ENCODE data around the gene LAGE3.
"Not testable (repeated sequence)": the region's sequence is repeated elsewhere in the genome, so short reads cannot be mapped to it uniquely, and the experiment has no call there.

LAGE3 gene

DNA sequence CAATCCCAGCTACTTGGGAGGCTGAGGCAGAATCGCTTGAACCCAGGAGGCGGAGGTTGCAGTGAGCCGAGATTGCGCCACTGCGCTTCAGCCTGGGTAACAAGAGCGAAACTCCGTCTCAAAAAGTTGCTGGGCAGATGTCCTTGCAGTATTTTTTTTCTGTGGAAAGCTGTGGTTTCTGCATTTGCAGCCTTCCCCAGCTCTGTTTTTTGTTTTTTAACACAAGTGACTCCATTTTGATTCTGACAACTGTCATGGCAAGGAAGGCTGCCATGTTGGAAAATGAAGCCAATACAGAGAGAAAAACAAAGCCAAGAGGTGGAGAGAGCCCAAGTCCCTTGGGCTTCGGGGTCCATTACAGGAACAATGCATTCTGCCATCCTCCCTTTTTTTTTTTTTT is 23.0 kb upstream of the LAGE3 start:
- no peak overlapping the region for H3K4me3 ChIP-seq (ENCODE audit: low read depth, low read length)

DNA sequence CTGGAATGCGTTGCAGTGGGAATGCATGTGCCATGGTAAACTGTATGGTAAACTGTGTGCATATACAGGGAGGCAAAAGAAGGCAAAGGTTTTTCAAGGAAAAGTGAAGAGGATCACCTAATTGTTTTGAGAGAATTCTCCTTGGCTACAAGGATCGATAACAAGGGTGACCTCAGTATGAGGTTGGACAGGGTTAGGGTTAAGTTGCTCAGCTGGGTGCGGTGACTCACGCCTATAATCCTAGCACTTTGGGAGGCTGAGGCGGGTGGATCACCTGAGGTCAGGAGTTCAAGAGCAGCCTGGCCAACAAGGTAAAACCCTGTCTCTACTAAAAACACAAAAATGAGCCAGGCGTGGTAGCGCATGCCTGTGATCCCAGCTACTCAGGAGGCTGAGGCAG is 22.3 kb upstream of the LAGE3 start:
- not testable (repeated sequence) for H3K4me3 ChIP-seq (ENCODE audit: low read depth, low read length)

DNA sequence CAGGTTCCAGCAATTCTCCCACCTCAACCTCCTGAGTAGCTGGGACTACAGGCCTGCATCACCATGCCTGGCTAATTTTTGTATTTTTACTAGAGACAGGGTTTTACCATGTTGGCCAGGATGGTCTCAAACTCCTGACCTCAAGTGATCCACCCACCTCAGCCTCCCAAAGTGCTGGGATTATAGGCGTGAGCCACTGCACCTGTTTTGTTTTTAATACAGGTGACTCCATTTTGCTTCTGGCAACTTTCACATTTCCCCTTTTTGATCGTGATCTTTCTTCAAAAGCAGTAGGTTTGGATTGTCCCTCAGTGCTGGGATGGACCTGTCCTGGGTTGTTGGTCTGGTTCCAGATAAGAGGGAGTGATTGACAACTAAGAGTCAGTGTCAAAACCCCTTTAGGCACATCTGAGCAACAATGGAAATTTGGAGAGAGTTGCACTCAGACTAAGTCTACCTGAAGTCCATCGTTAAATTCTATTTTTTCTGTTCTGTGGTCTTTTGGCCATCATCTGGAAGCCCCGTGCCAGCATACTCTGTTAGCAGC is 17.6 kb upstream of the LAGE3 start:
- H3K4me3 ChIP-seq (ENCODE audit: low read depth, low read length), result not testable (repeated sequence)

DNA sequence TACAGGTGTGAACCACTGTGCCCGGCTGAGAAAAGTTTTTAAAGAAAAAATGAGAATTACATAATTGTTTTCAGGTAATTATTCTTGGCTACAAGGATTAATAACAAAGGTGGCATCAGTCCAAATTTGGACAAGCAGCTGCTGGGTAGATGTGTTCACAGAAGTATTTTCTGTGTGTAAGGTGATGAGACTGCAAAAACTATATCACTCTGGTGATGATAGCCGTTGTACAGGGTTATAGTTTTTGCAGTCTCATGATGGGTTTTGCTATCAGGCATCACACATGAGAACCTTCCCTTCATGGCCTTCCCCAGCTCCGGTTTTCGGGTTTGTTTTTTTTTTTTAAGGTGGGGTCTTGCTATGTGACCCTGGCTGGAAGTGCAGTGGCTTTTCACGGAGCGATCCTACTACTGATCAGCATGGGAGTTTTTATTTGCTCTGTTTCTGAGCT is 16.4 kb upstream of the LAGE3 start:
- no peak overlapping the region for H3K4me3 ChIP-seq (ENCODE audit: low read depth, low read length)

DNA sequence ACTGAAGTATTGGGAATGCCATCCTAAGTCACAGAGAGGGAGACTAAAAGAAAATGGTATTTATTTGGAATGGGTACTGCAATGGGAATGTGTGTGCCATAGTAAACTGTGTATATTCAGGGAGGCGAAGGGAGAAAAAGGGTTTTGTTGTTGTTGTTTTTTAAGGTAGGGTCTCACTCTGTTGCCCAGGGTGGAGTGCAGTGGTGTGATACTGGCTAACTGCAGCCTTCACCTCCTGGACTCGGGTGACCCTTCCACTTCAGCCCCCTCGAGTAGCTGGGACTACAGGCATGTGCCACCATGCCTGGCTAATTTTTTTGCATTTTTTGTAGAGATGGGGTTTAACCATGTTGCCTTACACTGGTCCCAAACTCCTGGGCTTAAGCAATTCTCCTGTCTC is 15.6 kb upstream of the LAGE3 start:
- H3K4me3 ChIP-seq (ENCODE audit: low read depth, low read length), result no peak overlapping the region

DNA sequence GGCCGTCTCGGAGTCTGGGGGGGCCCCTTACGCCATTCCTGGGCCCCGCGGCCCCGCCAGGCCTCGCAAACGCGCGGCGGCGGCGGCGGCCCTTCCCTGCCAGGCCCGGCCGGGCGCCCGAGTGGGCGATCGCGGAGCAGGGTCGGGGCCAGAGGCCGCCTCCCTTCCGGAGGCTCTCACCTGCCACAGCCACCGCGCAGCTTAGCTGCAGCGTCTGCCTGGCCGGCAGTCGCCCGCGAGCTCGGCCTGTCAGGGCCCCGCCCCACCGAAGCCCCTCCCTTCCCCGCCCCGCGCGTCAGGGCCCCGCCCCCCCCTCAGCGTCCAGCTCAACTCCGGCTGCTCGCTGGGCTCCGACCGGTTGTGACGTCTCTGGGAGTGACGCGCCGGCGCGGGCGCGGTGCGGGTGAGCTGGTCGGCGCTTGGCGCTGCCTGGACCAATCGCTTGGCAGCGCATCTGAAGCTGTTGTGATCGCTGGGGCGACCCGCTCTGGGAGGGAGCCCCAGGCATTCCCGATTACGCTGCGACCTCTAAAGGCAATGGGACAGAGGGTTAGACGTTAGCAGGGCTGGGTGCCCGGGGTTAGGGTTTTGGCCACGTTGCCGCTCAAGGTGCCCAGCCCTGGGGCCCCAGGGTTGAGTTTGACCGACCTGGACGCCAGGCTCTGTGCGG is 11.5 kb upstream of the LAGE3 start, which contains the start of gene SLC10A3:
Gene SLC10A3 (minus strand): TSS at position 216 of the 670 bp plus-strand sequence. CDS start 1,689 bp downstream, outside the sequence.
- H3K4me3 ChIP-seq (ENCODE audit: low read depth, low read length), result peak within 1 kb of the TSS; percentile 35

DNA sequence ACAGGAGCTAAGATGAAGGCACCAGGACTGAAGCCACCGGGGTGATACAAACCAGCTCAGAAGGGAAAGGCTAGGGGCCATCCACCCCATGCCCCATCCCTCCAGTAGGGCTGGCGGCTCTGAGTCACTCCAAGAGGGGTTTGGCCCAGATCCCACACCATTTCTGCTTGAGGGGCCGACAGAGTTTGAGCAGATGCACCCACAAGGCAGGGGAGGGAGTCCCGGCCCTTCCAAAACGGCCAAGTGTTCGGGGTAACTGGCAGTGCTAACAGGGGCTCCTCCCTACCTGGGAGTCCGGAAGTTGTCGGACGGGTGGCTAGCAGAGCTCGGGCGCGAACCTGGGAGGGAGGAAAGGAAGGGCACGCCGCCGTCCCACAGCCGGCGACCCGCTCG is 10.9 kb upstream of the LAGE3 start:
- H3K4me3 ChIP-seq (ENCODE audit: low read depth, low read length), result peak overlapping the region; percentile 35

DNA sequence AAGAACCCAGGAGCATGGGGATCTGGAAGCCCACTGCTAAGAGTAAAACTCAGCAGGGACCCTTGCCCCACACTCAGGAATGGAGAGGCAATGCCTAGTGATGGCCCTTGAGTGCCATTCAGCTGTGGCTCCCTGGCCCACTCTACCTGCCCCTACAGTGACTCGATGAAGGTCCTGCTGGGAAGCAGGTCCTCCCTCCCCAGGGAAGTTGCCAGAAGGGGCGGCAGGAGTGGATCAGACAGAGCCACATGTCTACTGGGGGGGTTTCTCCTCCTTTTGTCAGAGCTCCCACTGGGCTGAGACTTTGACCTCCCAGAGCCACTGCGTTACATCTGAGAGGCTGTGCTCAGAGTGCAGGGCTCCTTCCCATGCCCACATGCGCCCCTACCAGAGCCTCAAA is 10.1 kb upstream of the LAGE3 start:
- no peak overlapping the region for H3K4me3 ChIP-seq (ENCODE audit: low read depth, low read length)

DNA sequence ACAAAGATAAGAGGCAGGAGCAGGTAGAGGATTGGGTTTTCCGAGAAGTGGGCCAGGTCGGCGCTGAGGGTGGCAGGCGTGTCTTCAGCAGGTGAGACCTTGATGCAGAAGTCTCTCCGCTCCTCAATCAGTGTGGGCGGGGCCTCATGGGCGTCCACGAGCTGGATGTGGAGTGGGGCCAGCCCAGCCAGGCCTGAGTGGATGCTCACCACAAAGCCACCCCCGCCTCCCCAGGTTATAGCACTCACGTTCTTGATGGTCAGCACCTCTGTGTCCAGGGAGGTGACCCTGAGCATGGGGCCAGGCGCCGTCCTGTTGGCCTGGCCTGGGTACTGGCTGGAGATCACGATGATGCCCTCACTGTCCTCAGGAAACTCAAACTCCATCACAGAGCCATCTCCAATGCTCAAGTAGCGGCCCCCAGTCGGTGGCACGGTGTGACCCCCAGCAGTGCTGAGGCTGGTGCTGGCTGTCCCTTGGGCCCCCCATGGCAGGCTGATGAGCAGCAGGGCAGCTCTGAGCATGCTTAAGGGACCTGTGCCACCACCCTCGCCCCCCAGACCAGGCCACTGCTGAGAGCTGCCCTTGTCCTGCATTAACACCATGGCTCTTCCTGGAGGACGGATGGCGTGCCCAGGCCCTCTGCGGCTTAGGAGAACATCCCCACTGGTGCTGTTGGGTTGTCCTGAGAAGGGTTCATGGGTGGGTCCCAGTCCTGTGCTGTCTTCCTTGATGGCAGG is 9.4 kb upstream of the LAGE3 start:
- H3K4me3 ChIP-seq (ENCODE audit: low read depth, low read length), result no peak overlapping the region

DNA sequence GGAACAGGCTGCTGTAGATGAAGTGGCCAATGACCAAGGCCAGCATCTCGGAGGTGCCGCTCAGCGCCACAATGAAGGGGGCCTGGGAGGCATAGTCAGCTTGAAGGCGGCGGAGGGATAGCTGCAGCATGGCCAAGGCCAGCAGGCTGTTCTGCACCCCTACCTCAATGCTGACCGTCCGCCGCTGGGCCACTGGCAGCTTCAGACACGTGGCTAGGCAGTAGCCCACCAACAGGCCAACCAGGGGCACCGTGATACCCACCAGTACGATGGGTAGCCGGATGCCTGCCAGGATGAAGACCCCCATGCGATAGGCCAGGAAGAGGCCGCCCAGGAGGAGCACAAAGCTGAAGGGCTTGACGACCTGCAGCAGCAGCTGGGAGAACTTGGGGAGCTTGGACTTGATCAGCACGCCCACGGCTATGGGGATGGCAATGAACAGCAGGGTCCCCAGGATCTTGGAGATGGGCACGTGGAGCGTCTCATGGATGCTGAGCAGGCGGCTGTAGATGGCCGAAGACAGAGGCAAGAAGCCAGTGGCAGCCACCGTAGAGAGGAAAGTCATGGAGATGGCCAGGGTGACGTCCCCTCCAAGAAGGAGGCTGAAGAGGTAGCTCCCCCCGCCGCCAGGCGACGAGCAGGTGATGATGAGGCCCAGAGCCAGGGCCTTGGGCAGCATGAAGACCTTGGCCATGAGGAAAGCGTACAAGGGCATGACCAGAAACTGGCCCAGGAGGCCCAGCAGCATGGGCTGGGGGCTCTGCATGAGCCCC is 8.6 kb upstream of the LAGE3 start:
- no peak overlapping the region for H3K4me3 ChIP-seq (ENCODE audit: low read depth, low read length)

DNA sequence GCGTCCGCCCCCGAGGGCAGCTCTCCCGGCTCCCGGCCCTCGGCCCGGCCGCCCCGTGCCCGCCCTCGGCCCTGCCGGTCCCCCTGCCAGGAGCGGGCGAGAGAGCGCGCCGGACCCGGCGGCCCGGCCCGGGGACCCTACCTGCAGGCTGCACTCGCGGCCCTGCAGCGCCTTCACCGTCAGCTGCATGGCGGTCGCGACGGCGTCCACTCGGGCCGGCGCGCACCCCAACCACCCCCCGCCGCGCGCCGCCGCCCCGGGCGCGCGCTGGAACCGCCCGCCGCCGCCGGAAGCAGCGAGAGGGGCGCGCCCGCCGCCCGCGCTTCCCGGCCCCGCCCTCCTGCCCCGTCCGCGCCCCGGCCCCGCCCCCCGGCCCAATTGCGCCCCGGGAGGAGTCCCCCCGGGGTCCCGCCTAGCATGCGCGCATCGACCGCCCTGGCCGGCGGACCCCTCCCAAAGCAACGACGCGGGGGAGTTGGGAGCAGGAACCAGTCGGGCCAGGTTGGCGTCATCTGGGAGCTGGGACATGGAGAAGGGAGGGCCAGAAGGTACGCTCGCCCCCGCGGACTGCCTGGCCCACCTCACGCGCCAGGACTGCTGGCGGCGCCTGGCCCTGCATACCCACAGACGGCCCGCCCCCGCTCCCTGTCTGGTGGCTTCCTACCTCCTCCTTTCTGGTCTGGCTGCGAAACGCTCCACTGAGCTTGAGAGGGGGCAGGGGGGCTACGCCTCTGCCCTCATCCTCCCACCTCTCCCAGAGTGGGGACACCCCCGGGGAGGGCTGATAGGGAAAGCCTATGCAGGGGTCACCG is 7.5 kb upstream of the LAGE3 start, which contains the start of gene UBL4A:
Gene UBL4A (minus strand): TSS at position 220 of the 812 bp plus-strand sequence. CDS start 31 bp downstream, at position 189.
- H3K4me3 ChIP-seq (ENCODE audit: low read depth, low read length), result peak within 1 kb of the TSS; percentile 57

DNA sequence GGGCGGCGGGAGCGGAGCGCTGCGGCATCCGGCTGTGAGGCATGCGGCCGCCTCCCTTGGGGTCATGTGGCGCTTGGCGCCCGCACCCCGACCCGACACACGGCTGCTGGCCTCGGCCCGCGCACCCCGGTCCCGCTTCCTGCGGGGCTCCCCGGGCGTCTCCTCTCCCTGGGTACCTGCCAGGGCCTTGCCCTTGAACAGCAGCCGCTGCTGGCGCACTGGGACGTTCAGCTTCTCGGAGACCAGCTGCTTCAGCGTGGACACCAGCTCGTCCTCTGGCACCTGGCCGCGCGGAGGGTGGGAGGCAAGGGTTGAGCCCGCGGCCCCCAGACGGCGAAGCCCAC is 6.9 kb upstream of the LAGE3 start:
- peak overlapping the region; percentile 57 for H3K4me3 ChIP-seq (ENCODE audit: low read depth, low read length)

DNA sequence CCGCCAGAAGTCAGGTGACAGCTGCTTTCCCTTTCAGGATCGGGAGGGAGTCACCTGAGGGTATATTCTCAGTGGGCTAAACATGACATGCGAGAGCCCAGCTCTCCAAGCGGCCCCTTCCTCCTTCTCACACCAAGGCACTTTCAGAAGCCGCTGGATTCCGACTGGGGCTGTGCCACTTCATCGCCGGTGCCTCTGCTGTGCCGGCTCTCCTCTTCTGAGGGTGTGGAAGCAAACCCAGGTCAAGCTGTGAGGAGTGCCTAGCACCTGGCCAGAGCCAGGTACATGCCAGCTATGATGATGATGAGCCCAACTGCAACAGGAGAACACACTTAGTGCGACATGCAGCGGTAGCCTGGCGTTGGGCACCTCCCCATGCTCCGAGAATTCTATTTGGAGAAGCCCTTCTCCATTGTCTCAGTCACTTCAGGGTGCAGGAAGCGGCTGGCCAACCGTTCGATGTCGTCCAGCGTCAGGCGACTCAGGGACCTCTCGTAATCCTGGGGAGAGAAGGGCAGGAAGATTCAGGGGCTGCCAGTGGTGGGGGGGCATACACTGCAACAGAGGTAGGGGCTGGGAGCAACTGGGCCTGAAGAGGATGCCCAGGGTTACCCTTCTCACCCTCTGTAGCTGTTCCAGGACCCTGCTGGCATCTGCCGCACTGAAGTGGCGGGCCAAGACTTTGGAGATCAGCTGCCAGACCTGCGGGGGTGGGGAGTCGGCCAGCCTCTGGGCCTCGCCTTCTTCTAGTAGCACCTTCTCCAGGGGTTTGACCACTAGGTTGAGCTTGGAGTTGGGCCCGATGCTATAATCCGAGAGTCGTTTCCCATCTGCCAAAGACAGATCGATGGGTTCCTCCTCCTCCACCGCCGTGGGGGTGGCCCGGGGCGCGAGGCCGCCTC is 6.3 kb upstream of the LAGE3 start:
- H3K4me3 ChIP-seq (ENCODE audit: low read depth, low read length), result peak overlapping the region; percentile 57

DNA sequence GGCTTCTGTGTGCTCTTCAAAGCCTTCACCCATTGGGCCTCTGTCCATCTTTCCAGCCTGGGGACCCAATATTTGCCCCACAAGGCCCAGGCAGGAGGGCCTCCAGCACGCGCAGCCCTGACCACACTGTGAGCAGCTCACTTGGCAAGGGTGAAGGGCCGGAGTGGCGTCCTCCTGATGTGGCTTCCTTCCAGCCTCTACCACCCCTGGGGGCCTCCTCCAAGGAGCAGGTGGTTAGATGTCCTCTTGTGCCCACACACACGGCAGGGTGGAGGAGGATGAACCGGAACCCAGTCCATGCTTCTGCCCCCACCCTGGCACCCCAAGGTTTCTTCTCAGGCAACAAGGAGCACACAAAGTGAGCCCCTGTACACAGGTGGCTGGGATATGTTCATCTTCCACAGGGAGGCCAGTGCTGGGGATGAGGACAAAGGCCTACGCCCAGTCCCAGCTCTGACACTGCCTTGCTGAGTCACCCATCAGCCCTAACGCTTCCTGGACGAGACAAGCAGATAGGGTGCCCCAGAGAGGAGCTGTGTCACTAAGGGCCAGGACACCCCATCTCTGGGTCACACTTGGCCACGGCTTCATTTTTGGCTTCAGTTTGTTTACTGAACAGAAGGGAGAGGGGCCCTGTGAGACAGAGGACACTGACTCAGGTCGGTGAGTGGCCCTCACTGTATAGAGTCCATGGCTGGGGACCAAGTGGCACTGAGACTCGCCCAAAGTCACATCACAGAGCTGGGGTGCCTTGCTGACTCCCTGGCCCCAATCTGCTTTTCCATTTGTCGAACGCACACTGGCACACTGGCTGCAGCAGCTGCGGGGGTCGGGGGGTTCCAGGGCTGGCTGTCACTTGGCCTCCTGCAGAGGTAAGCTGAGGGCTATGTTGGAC is 5.4 kb upstream of the LAGE3 start:
- H3K4me3 ChIP-seq (ENCODE audit: low read depth, low read length), result no peak overlapping the region

DNA sequence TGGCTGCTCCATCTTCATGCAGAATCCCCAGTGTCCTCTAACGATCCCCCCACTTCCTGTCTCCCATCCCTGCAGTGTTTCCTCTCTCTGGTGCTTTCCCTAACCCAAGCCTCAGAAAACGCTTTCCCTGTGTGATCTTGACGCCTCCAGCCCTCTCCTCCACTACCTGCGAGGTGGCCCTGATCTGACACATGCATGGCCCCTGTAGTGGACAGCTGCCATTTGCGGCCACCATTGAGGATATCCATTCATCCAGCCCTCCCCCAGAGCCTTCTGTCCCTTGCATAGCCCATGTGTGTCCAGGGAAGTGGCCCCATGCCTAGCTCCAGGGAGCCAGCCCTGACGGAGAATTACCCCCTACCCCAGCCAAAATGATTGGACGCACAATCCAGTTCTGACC is 4.2 kb upstream of the LAGE3 start:
- H3K4me3 ChIP-seq (ENCODE audit: low read depth, low read length), result no peak overlapping the region

DNA sequence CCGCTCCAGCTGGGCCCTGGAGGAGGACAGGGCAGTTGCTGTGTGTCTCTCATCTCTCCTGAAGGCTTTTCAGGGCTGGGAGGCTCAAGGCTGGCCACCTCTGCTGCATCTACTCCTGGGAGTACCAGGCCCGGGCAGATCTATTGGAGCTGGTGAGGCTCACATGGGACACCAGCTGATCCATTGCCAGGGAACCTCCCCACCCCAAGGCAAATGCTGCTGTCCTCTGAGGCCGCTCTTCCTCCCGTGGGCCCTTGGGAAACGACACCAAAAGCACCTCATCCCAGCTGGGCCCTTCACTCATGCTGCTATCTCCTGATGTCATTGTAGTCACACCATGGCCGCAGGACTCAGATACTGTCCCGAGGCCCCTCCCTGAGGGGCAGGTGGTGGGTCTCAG is 3.7 kb upstream of the LAGE3 start:
- no peak overlapping the region for H3K4me3 ChIP-seq (ENCODE audit: low read depth, low read length)

DNA sequence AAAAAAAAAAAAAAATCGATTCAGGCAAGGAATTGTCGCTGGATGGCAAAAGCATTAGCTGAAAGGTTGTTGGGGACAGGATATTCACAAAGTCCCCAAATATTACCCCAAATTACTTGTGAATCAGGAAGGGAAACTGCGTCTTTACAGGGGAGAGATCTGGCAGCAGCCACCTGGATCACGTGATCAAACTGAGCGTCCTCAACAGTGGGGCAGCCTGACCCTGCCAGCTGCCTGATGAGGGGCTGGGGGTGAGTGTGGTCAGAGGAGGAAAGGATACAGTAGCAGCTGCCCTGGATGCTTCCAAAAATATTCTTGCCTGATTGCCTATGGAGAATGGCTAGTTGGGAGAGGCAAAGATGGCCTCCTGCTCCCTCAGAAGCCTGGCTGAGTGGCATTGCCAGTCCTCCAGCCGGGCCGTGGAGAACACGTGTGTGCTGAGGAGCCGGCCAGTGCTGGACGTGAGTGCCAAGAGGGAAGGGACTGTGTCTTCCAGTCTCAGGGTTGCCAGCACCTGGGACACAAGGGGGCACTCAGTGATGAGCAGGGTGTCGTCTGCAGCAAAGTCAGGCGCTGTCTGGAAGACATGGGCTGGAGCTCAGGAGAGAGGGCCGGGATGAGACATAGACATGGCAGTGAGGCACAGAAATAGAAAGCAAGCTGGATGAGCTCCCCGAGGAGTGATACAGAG is 3.0 kb upstream of the LAGE3 start:
- H3K4me3 ChIP-seq (ENCODE audit: low read depth, low read length), result no peak overlapping the region

DNA sequence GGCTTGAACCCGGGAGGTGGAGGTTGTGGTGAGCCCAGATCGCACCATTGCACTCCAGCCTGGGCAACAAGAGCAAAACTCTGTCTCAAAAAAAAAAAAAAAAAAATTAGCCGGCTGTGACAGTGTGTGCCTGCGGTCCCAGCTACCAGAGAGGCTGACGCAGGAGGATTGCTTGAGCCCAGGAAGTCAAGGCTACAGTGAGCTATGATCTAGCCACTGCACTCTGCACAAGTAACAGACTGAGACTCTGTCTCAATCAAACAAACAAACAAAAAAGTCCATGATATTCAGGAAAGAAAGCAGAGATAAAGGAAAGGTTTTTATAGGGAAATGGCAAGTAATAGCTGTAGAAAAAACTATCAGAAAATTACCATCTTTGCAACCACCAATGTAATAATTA is 2.1 kb upstream of the LAGE3 start:
- no peak overlapping the region for H3K4me3 ChIP-seq (ENCODE audit: low read depth, low read length)
